Activated CD4-positive, alpha-beta T cell treated with anti-CD3 and anti-CD28 coated beads for 36 hours (primary cell): ENCODE data around the gene CTNND2. TPM values are rescaled to one million over a fixed set of nuclear protein-coding genes. Genes with fewer than 3 reads are reported as not detected.

Experiments
- ATAC-seq: fragments of 200-7000 bp; cut with Tn5 transposase; one replicate; pipeline ENCODE4 v1.10.0; 2021; ENCODE audit warnings: mild to moderate bottlenecking, moderate library complexity
- CTCF ChIA-PET: fragments of 350-600 bp; sonication (Branson Sonifier 250); formaldehyde crosslinking; loops from one replicate; lab custom pipeline; 2021; ENCODE audit warnings: antibody characterized with exemption; lab: Charles Lee
- POLR2A ChIA-PET: fragments of 350-600 bp; sonication (Branson Sonifier 250); formaldehyde crosslinking; loops from one replicate; lab custom pipeline; 2021; ENCODE audit warnings: antibody characterized with exemption, inconsistent platforms; lab: Charles Lee
- DNase-seq: peaks from one replicate; pipeline ENCODE4 v3.0.0-alpha.2; 2020
- H3K27ac Mint-ChIP-seq: one replicate; pipeline ENCODE4 v1.8.0; 2021; ENCODE audit warnings: mixed read lengths
- H3K27me3 Mint-ChIP-seq: one replicate; pipeline ENCODE4 v1.8.0; 2021; ENCODE audit warnings: mixed read lengths
- H3K36me3 Mint-ChIP-seq: one replicate; pipeline ENCODE4 v1.8.0; 2021; ENCODE audit warnings: low read depth, mixed read lengths
- H3K4me1 Mint-ChIP-seq: one replicate; pipeline ENCODE4 v1.8.0; 2021; ENCODE audit warnings: mixed read lengths
- H3K4me3 Mint-ChIP-seq: one replicate; pipeline ENCODE4 v1.8.0; 2021; ENCODE audit warnings: mild to moderate bottlenecking, moderate library complexity, mixed read lengths
- H3K9me3 Mint-ChIP-seq: one replicate; pipeline ENCODE4 v1.8.0; 2021; ENCODE audit warnings: low read depth, mixed read lengths
- intact Hi-C, 2 experiments: fragments of 100-400 bp; cut with DNase I in 1 of 2; cut with micrococcal nuclease in 1 of 2; formaldehyde crosslinking; loops; one replicate each; pipeline versions ENCODE4 v1.14.2 to v1.15.1; 2022 to 2024; cut with DNase I, micrococcal nuclease
- total RNA-seq, 2 experiments: library from RNA; stranded (reverse); gene quantifications; one replicate each; pipeline ENCODE4 v1.2.3, GENCODE V29; 2021

The CTNND2 gene
- total RNA-seq, 2 experiments from 2014 or later = not detected

- POLR2A ChIA-PET = no interaction called here
- H3K9me3 Mint-ChIP-seq = no peaks in the 10 kb centered on the region
- intact Hi-C loops = no loop called here
Measured at GRCh38 chr5:11224436-11225187, 679.6 kb downstream of the CTNND2 start.

DNA sequence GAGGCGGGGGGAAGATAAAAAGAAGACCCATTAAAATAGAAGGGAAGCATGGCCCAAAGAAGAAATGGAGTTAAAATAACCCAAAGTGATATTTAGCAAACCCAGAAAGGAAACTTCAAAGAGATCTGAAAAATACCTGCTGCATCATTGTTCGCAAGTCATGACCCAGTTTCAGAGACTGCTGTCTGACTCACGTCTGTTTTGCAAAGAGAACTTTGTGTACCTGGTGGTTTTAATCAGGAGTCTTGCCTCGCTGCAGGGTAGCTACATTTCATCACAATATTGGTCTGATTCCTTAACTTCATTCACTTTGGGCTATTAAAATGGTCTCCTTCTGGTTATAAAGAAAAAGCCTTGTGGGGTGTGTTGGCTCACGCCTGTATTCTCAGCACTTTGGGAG, 682.1 kb downstream of the CTNND2 start:
- Mint-ChIP-seq H3K27ac (no peak overlapping the region), H3K4me3 (no peak overlapping the region), H3K4me1 (no peaks in the 10 kb centered on the region), H3K36me3 (no peaks in the 10 kb centered on the region), H3K27me3 (no peaks in the 10 kb centered on the region), H3K9me3 (no peaks in the 10 kb centered on the region)
- DNase-seq (no peak), ATAC-seq (no peak)
- ChIA-PET CTCF (no interaction called here), POLR2A (no interaction called here)
- intact Hi-C loops = no loop called here

More at GRCh38 chr5:11224436-11225187, 679.6 kb downstream of the CTNND2 start:
- Mint-ChIP-seq H3K36me3 (no peaks in the 10 kb centered on the region), H3K27me3 (no peaks in the 10 kb centered on the region), H3K27ac (no peak overlapping the region), H3K4me1 (no peaks in the 10 kb centered on the region), H3K4me3 (no peak overlapping the region)
- no peak for DNase-seq
- CTCF ChIA-PET = no interaction called here
- no peak for ATAC-seq

DNA sequence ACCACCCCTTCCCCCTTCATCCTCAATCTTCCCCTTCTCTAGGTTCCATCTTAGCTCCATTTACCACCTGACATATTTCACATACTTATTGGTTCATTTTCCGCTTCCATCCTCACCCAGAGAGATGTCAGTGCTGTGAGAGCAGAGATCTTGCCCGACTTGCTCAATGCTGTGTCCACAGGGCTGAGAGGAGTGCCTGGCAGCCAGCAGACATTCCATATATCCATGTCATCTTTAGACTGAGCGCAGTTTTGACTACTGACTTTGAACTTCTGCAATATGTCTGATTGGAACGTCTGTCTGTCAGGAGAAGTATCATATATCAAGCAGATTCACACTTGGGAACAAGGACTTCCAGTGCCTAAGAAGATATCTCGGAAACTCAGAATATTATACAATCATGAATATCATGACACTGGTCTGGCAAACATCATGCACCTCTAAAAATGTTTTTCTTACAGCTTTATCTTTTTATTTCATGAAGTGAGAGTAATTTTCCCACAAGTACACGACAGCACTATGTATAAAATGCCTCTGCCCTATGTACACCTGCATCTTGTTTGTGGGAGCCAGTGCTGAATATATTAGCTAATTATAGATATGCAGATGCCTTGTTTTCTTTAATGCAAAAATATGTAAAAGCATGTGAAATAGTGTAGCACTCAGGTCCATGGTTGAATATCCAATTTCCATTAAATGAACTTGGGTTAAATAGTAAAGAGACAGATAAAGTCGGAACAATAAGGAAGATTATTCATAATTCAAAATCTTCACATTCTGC, 689.2 kb downstream of the CTNND2 start:
- intact Hi-C loops = no loop called here
- Mint-ChIP-seq H3K27me3 (peaks cover 2% of the 10 kb centered on the region), H3K4me3 (no peak overlapping the region), H3K36me3 (no peaks in the 10 kb centered on the region), H3K27ac (no peak overlapping the region), H3K9me3 (no peaks in the 10 kb centered on the region), H3K4me1 (no peaks in the 10 kb centered on the region)
- ATAC-seq (no peak), DNase-seq (no peak)
- ChIA-PET CTCF (no interaction called here), POLR2A (no interaction called here)

- Mint-ChIP-seq H3K27ac (no peak overlapping the region), H3K9me3 (no peaks in the 10 kb centered on the region), H3K27me3 (peaks cover 2% of the 10 kb centered on the region), H3K4me3 (no peak overlapping the region), H3K4me1 (no peaks in the 10 kb centered on the region), H3K36me3 (no peaks in the 10 kb centered on the region)
- CTCF ChIA-PET = no interaction called here
- no peak for ATAC-seq
- POLR2A ChIA-PET = no interaction called here
- intact Hi-C loops = no loop called here
- no peak for DNase-seq
Measured at GRCh38 chr5:11212706-11213105, 691.5 kb downstream of the CTNND2 start.

DNA sequence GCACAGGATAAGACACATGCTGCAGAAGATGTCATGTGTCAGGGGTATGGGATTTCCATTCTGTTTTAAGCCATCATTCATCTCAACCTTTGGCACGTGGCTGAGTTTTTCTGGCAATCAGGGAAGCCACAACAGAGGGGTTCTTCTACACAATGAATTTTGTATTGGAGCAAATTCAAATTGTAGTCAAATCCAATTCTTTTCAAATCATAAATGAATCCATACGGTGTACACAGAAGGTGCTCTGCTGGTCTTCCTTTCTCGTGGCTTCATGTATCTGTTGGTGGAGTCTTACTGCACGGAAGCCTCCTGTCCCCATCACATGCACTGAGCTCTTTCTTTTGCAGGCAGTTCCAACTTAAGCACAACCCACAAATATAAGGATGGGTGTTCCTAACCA, 706.5 kb downstream of the CTNND2 start:
- Mint-ChIP-seq H3K36me3 (no peaks in the 10 kb centered on the region), H3K4me1 (no peaks in the 10 kb centered on the region), H3K4me3 (no peak overlapping the region), H3K9me3 (no peaks in the 10 kb centered on the region), H3K27ac (no peak overlapping the region), H3K27me3 (peaks cover 2% of the 10 kb centered on the region)
- intact Hi-C loops = no loop called here
- DNase-seq (no peak), ATAC-seq (no peak)
- ChIA-PET CTCF (no interaction called here), POLR2A (no interaction called here)

GRCh38 chr5:11191673-11192072, 712.6 kb downstream of the CTNND2 start:
- H3K9me3 Mint-ChIP-seq = no peaks in the 10 kb centered on the region
- no peak overlapping the region for H3K4me3 Mint-ChIP-seq
- POLR2A ChIA-PET = no interaction called here
- no peak overlapping the region for H3K27ac Mint-ChIP-seq
- CTCF ChIA-PET = no interaction called here
- DNase-seq (no peak), ATAC-seq (no peak)
- H3K27me3 Mint-ChIP-seq = peaks cover 2% of the 10 kb centered on the region
- intact Hi-C loops = no loop called here
- H3K4me1 Mint-ChIP-seq = no peaks in the 10 kb centered on the region
- H3K36me3 Mint-ChIP-seq = no peaks in the 10 kb centered on the region

DNA sequence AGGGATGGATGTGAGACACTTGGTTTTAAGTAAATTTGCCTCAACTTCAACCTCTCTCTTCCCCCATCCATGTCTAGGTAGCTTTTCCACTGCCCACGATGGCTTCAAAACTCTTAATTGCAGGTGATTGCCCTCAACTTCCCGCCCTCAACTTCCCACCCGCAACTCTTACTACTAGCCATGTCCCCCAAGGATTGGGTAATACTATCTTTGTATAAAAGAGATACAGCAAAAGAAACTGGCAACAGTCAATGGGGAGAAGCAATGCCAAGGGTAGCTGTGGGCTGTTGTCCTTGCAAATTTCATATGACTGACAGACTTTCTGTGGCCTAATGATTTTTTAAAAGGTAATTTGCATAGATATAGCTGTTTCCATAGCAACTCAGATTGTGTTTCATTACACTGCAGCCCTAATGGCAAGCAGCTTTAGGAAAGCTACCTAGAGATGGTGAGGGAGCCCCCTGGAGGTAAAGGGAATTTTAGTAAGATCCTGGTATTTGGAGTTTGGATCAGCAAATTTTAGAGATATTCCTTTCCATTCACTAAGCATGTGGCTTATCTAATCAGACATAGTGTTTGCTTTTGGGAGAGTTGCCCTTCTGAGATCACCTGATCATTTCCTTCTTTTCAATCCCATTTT, 721.7 kb downstream of the CTNND2 start:
- ChIA-PET CTCF (interaction anchor here (1.1 to 1.5 kb wide), 2 partner anchors 134 to 195 kb away, joined by 3 to 8 read pairs; no protein-coding TSS in a partner anchor), POLR2A (no interaction called here)
- Mint-ChIP-seq H3K9me3 (no peaks in the 10 kb centered on the region), H3K4me3 (no peak overlapping the region), H3K27me3 (peaks cover 5% of the 10 kb centered on the region), H3K4me1 (peaks cover 12% of the 10 kb centered on the region), H3K36me3 (no peaks in the 10 kb centered on the region), H3K27ac (no peak overlapping the region)
- ATAC-seq (no peak), DNase-seq (no peak)
- intact Hi-C loops = loop anchor here (1.0 to 10.0 kb wide), 3 partner anchors 194 to 318 kb away; no protein-coding TSS in a partner anchor

DNA sequence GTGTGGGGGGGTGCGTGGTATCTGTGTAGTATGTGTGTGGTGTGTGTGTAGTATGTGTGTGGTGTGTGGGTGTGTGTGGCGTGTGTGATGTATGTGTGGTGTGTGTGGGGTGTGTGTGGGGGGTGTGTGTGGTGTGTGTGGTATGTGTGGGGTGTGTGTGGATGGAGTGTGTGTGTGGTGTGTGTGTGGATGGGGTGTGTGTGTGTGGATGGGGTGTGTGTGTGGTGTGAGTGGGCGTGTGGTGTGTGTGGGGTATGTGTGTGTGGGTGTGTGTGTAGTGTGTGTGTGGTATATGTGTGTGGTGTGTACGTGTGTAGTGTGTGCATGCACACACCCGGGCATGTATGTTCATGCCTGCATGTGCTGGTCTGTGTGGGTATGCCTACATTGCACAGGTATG, 722.3 kb downstream of the CTNND2 start:
- ChIA-PET POLR2A (no interaction called here), CTCF (no interaction called here)
- DNase-seq (no peak), ATAC-seq (no peak)
- Mint-ChIP-seq H3K27me3 (peaks cover 5% of the 10 kb centered on the region), H3K9me3 (no peaks in the 10 kb centered on the region), H3K36me3 (no peaks in the 10 kb centered on the region), H3K4me3 (no peak overlapping the region), H3K4me1 (peaks cover 12% of the 10 kb centered on the region), H3K27ac (no peak overlapping the region)
- intact Hi-C loops = loop anchor here (1.0 to 10.0 kb wide), 3 partner anchors 193 to 317 kb away; no protein-coding TSS in a partner anchor

DNA sequence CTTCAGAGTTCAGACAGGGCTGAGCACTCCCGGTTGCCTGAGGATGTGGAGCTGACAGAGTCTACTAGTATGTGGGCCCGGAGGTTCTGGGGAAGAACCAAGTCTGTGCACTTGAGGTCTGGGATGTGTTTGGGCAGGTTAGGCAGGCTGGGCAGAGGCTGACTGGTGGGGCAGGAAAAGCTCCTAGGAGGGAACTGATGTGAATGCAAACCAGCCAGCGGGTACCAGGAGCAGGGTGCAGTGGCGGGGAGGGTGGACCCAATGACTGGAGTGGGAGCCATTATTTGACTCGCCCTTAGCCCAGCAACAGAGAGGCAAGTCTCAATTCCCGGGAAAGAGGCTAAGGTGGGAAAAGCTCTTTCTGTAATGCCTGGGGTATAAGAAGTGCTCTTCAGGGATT, 723.4 kb downstream of the CTNND2 start:
- intact Hi-C loops = loop anchor here in 1 of 2 experiments (10.0 kb wide), 1 partner anchor 316 kb away; no protein-coding TSS in a partner anchor
- Mint-ChIP-seq H3K4me1 (peaks cover 12% of the 10 kb centered on the region), H3K9me3 (no peaks in the 10 kb centered on the region), H3K27ac (no peak overlapping the region), H3K36me3 (no peaks in the 10 kb centered on the region), H3K27me3 (peaks cover 5% of the 10 kb centered on the region), H3K4me3 (no peak overlapping the region)
- ChIA-PET CTCF (no interaction called here), POLR2A (no interaction called here)
- ATAC-seq = no peak
- no peak for DNase-seq

- H3K4me3 Mint-ChIP-seq = no peak overlapping the region
- peaks cover 12% of the 10 kb centered on the region for H3K4me1 Mint-ChIP-seq
- no peaks in the 10 kb centered on the region for H3K36me3 Mint-ChIP-seq
- ChIA-PET CTCF (interaction anchor here (0.6 kb wide), 2 partner anchors 68 to 178 kb away, joined by 3 read pairs; no protein-coding TSS in a partner anchor), POLR2A (no interaction called here)
- DNase-seq (no peak), ATAC-seq (peak; percentile 86)
- H3K27ac Mint-ChIP-seq = no peak overlapping the region
- H3K27me3 Mint-ChIP-seq = peaks cover 4% of the 10 kb centered on the region
- H3K9me3 Mint-ChIP-seq = no peaks in the 10 kb centered on the region
- intact Hi-C loops = no loop called here
Measured at GRCh38 chr5:11177999-11178711, 726.1 kb downstream of the CTNND2 start.

DNA sequence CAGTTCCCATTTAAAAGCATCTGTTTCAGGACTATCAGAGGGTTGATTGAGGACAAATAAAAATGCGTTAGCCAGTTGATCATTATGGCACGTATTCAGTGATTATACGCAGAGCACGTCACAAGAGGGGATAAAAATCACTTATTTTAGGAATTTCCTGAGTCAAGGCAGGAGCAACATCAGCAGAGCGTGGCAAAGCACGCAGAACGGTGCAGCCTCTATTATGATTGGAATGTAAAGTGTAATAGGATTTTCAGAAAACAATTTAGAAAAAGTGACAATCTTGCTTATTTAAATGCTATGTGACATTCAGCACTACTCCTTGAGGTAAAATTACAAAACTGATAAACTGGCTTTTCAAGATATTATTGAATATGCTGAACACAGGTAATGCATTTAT, 729.7 kb downstream of the CTNND2 start:
- H3K9me3 Mint-ChIP-seq = no peaks in the 10 kb centered on the region
- H3K4me1 Mint-ChIP-seq = peaks cover 17% of the 10 kb centered on the region
- ChIA-PET POLR2A (no interaction called here), CTCF (no interaction called here)
- H3K4me3 Mint-ChIP-seq = no peak overlapping the region
- intact Hi-C loops = no loop called here
- no peaks in the 10 kb centered on the region for H3K36me3 Mint-ChIP-seq
- peaks cover 9% of the 10 kb centered on the region for H3K27me3 Mint-ChIP-seq
- ATAC-seq (no peak), DNase-seq (no peak)
- H3K27ac Mint-ChIP-seq = no peak overlapping the region
